Measurements from ENCODE around the gene AP1G2.

AP1G2 gene

DNA sequence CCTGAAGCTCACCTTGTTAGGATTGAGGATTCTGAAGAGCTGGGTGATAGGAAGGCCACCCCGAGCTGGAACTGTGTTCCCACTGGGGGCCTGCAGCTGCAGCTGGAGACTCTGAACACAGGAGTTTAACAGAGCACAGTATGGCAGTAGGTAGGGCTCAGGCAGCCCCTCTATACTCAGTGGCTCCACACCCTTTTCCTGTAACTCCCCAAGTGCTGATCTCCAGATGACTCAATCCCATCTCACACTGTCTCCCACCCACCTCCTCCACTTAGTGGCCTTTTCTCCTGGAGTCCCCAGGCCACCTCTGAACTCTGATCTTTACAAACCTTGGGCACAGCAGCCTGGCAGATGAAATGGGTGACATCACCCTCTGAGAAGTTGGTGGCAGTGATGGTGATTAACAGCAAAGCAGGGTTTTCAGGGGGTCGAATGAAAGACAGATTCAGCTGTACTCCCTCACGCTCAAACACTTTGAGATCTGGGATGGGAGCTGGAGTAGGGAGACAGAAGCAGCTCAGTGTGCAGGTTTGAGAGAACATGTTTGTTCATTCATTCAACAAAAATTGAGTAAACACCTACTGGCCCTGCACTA lies 7.6 kb downstream of the AP1G2 start:
- H3K4me3 ChIP-seq, result no peak overlapping the region
- no peak overlapping the region for H3K27ac ChIP-seq

DNA sequence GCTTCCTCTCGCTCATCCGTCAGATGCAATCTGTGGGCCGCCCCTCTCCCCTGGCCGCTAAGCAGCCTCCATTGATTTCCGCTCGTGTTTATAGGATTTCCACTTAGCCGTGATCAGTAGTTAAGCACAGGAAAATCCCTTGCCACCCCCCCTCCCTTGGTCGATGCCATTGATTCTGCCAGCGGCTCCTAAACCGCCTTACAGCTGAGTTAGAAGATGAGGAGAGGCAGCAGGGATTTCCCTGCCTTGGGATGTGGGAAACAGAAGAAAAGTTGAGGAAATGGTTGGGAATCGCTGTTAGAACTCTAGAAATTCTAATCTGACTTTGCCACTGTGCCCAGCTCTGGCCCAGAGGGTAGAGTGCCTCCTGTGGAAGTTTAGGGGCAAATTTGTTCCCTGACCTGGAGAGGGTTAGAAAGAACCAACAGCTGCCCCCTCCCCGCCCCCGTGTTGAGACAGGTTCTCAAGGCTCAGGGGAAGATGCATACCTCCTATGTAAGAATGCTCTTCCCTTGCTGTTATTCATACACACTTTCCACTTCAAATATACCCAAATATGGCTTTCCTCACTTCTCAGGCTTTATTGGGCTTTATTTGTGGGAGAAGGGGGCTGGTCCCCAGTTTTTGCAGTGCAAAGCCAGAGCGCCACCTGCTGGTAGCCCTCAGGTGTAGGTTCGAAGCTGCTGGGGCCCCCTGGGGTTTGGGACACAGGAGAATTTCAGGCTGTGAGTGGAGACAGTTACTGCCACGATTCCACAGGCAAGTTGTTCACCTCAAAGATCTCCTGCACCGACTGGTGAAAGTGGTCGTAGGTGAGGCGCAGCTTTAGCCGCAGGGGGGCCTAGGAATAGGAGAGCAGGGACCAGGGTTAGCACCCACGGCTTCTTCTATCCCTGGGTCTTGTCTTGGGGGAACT lies 8.3 kb downstream of the AP1G2 start:
- no peak overlapping the region for H3K4me3 ChIP-seq
- no peak overlapping the region for H3K27ac ChIP-seq

DNA sequence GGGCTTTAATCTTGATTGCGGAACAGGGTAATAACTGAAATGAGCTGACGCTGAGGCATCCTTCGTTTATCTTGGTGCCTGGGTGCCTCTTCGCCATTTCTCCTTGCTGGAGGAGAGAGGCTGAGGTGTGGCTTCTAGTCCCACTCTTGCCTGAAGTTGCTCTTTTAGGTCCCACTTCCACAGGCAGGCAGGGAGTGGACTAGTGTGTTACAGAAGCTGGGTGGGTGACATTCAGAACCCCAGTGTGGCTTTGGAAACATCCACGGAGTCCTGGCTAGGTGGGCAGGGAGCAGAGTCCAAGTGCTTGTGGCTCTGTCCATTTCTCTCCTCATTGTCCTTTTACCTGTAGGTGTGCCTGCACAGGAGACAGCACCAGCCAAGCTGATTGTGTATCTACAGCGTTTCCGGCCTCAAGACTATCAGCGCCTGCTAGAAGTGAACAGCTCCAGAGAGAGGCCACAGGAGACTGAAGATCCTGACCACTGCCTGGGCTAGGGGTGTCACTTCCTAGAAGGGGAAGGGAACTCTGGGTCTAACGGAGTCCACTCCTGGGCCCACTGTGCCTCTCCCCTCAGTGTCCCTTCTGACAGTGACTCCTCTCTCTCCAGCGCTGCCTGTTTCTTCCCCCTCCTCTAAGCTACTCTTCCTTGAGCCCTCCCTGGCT lies 9.1 kb downstream of the AP1G2 start:
- H3K27ac ChIP-seq, result no peak overlapping the region
- H3K4me3 ChIP-seq, result no peak overlapping the region

DNA sequence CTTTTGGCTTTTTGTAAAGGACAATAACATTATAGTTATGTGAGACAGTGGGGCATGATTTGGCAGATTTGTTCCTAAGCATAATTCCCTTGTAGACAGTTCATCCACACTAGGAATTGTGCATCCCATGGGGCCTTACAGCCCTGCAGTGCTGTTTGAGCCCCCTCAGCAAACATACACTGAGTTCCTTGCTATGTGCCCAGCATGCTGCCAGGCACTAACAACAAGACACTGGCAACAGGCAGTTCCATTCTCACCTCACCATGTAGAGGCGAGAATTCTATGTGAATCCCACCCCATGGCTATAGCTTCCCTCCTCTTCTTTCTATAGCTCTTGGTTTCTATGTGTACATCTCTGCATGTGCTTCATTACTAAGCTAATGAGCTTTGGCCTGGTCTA lies 9.6 kb downstream of the AP1G2 start:
- H3K27ac ChIP-seq, result peak overlapping the region in 4 of 21 experiments; percentile 2 to 96 (median 39)
- no peak overlapping the region for H3K4me3 ChIP-seq

DNA sequence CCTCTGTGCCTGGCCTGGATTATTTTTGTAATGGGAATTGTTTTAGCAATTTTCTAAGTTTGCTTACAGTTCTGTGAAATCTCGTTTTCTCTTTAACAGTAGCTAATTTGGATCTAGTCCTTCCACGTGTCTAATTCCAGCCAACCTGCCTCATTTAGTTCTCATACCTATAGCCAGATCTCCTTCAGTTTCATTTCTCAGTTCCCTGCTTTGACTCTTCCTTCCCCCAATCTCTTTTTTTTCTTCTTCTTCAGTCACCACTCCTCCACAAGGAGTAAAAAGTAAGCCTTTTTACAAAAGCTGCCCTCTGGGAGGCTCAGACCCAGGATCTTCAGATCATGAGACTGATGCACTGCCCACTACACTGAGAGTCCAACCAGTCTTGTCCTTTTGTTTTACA lies 10.1 kb downstream of the AP1G2 start:
- H3K27ac ChIP-seq, result peak overlapping the region in 6 of 21 experiments; percentile 2 to 96 (median 75)

DNA sequence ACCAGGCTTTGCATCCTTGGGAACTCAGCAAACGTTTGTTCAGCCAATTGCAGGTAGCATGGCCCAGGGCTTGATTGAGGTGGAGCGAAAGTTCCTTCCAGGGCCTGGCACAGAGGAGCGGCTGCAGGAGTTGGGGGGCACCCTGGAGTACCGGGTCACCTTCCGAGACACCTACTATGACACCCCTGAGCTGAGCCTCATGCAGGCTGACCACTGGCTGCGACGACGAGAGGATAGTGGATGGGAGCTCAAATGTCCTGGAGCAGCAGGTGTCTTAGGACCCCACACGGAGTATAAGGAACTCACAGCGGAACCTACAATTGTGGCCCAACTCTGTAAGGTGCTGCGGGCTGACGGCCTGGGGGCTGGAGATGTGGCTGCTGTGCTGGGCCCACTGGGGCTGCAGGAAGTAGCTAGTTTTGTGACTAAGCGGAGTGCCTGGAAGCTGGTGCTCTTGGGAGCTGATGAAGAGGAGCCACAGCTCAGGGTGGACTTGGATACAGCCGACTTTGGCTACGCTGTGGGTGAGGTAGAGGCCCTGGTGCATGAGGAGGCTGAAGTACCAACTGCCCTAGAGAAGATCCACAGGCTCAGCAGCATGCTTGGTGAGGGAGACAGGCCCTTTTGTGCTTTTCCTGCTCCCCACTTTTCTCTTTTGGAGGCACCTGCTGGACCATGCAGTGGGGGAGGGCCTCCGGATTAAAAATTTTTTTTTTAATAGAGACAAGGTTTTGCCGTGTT lies 10.7 kb downstream of the AP1G2 start:
- Histone ChIP-seq H3K4me3 (peak overlapping the region; percentile 50 to 93 (median 86)), H3K27ac (peak overlapping the region; percentile 85 to 99 (median 96))

More for the DNA sequence above, 10.1 kb downstream of the AP1G2 start:
- peak overlapping the region in 1 of 7 experiments; percentile 89 for H3K4me3 ChIP-seq

DNA sequence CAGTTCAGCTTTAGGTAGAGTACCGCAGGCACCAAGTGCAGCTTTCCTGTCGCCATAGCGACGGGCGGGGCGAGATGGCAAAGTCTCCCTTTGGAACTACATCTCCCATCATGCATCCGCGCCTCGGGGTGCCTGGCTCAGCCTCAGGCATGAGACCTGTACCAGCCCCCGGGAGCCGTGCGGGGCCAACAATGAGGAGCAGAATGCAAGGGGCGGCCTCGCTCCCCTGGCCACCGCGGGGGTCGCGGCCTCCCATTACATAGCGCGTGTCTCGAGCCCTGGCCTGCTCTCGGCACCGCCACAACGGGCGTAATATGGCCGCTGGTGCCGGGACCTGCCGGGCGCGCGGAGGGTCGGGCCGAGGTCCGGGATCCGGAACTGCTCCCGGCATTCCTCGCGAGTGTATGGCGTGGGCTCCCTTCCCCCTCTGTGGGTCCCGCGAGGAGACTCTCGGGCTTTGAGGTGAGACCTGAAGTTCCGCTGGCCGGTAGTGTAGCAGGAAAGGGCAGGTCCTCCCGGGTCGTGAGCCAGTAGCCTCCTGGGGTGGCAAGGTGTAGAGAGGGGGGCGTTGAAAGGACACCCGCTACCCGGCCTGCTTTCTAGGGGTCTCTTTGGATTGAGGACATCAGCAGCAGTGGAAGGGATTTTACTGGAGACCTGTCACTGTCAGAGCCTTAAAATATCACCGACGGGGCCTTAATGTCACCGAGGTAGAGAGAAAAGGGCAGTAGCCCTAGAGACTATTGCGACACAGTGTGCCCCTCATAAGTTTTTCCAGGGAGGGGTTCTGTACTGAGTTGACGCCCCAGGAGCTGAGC lies 11.5 kb downstream of the AP1G2 start, which contains the start of gene THTPA:
Gene THTPA, plus strand, starts transcription at position 390 of the 818 bp plus-strand sequence. CDS start 487 bp downstream, outside the sequence.
- H3K27ac ChIP-seq, result peak within 1 kb of the TSS; percentile 85 to 99 (median 96)

DNA sequence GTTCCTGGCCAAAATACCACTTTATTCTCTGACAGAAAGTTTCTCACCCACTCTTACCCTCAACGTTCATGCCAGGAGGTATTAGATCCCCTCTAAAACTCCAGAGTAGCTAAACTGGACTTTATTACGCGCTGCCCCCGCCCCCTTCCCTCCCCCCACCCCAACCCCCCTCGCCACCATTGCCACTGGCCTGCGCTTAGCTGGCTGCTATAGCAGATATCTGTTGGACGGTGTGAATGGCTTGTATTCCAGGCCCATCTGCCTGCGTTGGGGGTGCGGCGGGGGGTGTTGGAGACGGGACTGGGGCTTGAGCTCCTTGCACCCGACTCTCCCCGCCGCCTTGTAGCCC lies 12.1 kb downstream of the AP1G2 start:
- H3K4me3 ChIP-seq, result peak overlapping the region; percentile 50 to 93 (median 86)

More for the DNA sequence above, 11.5 kb downstream of the AP1G2 start, which contains the start of gene THTPA:
- H3K4me3 ChIP-seq, result peak within 1 kb of the TSS; percentile 50 to 93 (median 86)

DNA sequence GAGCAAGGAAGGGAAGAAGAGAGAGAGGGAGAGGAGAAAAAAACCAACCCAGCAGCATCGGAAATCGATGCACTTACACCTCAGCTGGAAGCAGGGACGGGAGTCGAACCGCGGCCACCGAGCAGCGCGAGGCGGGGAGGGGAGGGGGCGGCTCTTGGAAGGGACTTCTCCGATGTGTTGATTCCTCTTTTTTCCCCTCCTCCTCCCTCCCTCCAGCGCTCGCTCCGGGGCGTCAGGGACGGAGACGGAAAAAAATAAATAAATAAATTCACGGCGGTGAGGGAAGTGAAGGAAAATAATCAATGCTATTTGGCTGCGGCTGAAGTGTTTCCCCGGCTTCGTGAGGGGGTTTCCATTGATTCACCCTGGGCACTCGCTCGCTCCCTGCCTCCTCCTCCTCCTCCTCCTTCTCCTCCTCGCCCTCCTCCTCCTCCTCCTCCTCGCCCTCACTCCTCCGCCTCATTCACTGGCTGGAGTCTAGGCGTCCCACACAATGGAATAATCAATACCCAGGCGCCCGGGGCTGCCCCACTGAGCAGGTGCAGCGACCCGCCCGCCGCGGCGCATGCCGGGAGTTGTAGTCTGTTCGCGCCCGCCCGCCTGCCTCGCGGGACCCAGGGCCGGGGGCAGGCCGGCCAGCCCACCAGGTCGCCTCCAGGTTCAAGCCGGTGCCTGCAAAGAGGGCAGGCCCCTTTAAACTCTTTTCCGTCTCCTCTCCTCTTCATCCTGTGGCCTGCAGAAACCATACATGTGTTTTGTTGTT lies 16.1 kb downstream of the AP1G2 start, which contains the start of gene ZFHX2:
Gene ZFHX2, minus strand, starts transcription at position 500 of the 763 bp plus-strand sequence. CDS start 16,440 bp downstream, outside the sequence.
- Histone ChIP-seq H3K4me3 (peak within 1 kb of the TSS; percentile 34 to 59 (median 53)), H3K27ac (peak within 1 kb of the TSS in 18 of 21 experiments; percentile 3 to 75 (median 51))

More for the DNA sequence above, 12.1 kb downstream of the AP1G2 start:
- H3K27ac ChIP-seq, result peak overlapping the region; percentile 85 to 99 (median 96)

DNA sequence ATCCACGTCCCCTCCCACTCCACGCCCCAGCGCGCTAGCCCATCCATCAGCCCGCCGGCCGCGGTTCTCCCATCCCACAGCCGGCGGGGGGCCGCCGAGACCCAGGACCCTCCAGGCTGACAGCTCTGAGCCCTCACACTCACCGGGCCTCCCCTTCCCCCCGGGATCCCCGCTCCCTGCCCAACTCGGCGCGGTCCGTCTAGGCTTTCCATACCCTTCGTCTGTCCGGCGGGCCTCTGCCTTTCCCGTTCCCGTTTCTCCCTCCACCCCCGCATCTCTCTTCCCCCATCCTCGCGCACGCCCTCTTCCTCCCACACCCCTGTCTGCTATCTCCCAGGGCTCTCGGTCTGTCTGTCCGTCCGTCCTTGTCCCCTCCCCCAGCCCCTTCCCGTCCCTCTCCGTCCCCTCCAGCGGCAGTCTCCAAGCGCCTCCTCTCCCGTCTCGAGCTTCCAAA lies 16.8 kb downstream of the AP1G2 start:
- Histone ChIP-seq H3K4me3 (peak overlapping the region; percentile 34 to 59 (median 53)), H3K27ac (peak overlapping the region in 17 of 21 experiments; percentile 3 to 75 (median 55))

DNA sequence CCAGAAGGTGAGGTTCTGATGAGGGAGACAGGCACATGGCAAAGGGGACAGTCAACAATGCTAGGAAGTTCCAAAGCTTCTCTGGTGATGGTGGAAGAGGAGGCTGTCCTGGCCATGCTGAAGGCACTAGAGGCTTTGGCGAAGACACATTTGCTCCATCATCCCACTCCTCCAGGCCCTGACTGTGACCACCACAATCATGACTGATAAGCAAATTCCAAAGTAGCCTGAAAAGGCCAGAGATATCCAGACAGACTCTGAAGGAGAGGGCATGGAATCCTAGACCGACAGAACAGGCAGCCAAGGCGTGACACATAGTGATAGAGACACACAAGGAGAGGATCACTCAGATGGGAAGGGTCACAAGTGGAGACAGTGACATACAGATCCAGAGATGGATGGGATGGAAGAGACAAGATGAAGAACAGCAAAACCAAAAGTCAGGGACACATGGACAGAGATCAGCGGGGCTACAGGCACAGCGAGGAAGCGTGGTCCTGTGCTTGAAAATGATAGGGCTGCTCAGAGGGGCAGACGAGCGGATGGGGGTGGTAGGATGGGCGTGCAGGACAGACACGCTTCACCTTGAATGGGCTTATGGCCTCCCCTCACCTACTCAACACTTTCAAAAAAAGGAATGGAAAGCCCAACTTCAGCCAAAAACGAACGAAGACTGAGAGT lies 17.3 kb downstream of the AP1G2 start:
- peak overlapping the region in 5 of 21 experiments; percentile 56 to 75 (median 71) for H3K27ac ChIP-seq
- peak overlapping the region; percentile 34 to 59 (median 53) for H3K4me3 ChIP-seq

DNA sequence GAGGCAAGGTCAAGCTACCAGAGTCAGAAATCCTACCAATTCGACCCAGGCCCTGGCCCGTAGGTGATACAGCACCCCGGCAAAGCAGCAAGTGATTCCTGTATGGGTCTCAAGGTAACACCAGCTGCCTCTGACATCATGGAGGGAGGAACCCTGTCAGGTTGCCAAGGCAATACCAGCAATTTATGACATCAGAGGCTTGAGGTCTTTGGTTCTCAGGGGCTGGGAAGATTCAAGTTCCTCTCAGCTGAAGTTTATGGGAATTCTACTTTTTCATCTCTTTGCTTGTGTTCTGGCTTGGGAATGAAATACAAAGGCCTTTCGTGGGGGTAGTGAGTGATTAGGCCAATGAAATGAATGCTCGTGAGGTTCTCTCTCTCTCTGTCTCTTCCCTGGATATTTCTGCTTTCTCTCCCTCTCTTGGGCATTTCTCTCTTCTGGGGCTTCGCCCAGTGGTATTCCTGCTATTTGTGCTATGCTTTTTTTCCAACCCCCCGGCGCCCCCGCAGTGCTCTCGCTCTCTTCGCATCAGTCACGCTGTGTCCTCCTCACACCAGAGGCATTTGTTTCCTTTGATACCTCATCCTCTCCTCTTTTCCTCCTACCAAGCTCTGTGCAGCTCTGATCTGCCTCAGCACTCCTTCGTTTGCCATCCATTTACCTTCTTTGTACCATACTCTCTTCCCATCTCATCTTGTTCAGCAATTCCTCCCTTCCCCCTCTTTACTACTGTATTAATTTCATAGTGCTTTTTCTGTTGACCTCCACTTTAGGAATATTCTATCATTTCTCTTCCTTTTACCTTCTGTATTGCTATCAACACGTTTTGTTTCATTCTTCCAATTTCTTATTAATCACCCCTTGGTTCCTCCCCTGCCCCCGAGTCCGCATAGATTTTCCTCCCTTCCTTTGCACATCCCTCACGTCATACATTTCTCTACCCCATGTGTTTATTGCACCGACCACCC lies 19.0 kb downstream of the AP1G2 start:
- Histone ChIP-seq H3K27ac (no peak overlapping the region), H3K4me3 (no peak overlapping the region)

DNA sequence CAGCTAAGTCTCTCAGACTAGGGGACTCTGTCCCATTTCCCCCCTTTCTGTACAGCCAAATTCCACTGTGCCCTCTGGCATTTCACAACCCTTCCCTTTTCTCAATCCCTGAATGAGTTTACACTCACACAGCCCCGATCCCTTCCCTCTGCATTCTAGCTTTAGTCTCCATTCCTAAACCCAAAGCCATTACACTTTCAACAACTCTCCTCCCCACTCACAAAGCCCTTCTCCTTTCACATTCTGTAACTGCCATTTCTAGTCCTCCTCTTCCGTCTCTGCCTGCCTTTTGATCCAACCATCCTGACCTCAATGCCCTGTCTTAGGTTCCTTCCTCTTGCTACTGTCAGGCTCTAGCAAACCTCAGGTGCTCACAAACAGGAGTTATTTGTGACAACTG lies 19.7 kb downstream of the AP1G2 start:
- Histone ChIP-seq H3K27ac (no peak overlapping the region), H3K4me3 (no peak overlapping the region)

DNA sequence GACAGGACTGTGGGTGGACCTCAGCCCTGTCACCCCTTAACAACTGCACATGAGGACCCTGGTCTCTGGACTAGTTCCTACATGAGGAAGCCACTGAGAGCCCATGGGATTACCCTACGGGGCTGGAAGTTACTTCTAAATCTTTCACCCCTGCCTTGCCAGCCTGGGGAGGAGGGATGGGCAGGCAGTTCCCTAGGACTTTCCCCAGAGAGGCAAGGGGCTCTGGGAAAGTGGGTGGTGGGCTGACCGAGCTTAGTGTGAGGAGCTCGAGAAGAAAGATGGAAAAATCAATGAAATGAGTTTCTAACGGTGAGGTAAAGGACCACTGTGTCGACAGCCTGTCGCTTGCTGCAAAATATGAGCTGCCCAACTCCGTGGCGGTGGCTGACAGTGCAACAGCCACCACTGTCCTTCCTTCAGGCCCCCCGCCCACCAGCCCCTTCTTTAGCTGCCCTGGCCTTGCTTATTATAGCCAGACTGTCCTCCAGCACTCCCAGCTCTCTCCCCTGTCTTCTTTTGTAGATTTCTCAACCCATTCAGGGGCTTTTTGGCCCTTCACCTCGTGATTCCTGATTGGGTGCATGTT lies 21.0 kb downstream of the AP1G2 start:
- H3K27ac ChIP-seq, result no peak overlapping the region
- H3K4me3 ChIP-seq, result no peak overlapping the region

DNA sequence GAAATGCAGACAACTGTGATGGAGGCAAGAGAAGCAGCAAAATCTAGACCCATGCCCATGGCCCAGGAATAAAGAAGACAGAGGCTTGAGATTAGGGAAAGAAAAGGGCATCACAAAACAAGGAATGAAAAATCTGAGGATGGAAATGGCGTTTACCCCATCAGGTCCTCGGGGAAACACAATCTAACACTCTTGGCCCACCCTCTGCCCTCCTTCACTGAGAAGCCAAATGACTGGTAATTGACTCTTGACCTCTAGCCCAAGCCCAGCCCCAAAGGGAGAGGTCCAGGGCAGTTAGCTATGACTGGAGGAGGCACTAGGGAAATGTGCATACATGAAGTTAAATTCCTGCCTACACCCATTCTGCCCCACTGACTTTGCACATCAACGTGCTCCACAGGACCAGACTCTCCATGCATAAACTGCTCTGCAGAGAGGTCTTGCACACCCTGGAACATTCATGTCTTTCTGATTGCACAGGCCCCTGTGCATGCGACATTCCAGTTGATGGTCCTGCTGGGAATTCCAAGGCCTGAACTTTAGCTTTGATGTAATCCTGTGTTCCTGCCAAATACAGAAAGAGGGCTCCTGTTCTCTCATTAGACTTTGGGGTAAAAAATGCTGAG lies 21.7 kb downstream of the AP1G2 start:
- no peak overlapping the region for H3K27ac ChIP-seq

More for the DNA sequence above, 21.7 kb downstream of the AP1G2 start:
- no peak overlapping the region for H3K4me3 ChIP-seq

All from skin epidermis (tissue), 12 donors.